HCT116 (cell line): ENCODE results near the gene CD109. TPM values are rescaled to one million over a fixed set of nuclear protein-coding genes. Genes with fewer than 3 reads are reported as not detected.

Experiments used
- ATAC-seq: fragments of 200-7000 bp; cut with Tn5 transposase; 2 replicates; pipeline ENCODE4 v1.9.1; 2020; ENCODE audit warnings: mild to moderate bottlenecking, moderate library complexity
- BruUV-seq: library from RNA; stranded (reverse); fragments of 400-500 nt; replicated peaks from 2 replicates; lab custom pipeline; 2021; lab: Mats Ljungman, UMichigan
- CTCF ChIA-PET: fragments of 300-600 bp; sonication (Branson Sonifier 250); formaldehyde crosslinking; loops from one replicate; lab custom pipeline; 2021; ENCODE audit warnings: antibody characterized with exemption; lab: Charles Lee
- POLR2A ChIA-PET: fragments of 300-600, 350-600 bp; sonication (Branson Sonifier 250); formaldehyde crosslinking; loops from one replicate; lab custom pipeline; 2021; ENCODE audit warnings: antibody characterized with exemption; lab: Charles Lee
- RAD21 ChIA-PET, 2 experiments: fragments of 300-600 bp; sonication (Branson Sonifier 250); formaldehyde crosslinking; loops; one replicate each; lab custom pipeline; 2023; ENCODE audit warnings: low total read pairs in 2 of 2; ENCODE audit not compliant: uncharacterized antibody in 2 of 2, unreplicated experiment in 2 of 2, low non-redundant PET in 1 of 2; lab: Charles Lee
- DNase-seq: peaks from one replicate; pipeline ENCODE4 v3.0.0-alpha.2; 2010; ENCODE audit warnings: low read depth, low spot score
- H2AFZ ChIP-seq: fragments of 200-600 bp; shearing (Covaris generic), sonication (generic); 2 replicates; pipeline ENCODE4 v1.6.1; 2017; ENCODE audit warnings: low read depth, mixed run types, mixed read lengths, antibody characterized with exemption, low read length; ENCODE audit not compliant: poor library complexity, severe bottlenecking
- H3K27ac ChIP-seq: 2 replicates; pipeline ENCODE4 v1.5.1; 2012; ENCODE audit warnings: low read depth, low read length
- H3K27me3 ChIP-seq: fragments of 200-600 bp; sonication (generic); 2 replicates; pipeline ENCODE4 v1.6.1; 2016; ENCODE audit warnings: mixed run types, low read length, mixed read lengths; ENCODE audit not compliant: insufficient read depth
- H3K36me3 ChIP-seq, 2 experiments: fragments of 200-500 bp in 1 of 2; fragments of 200-600 bp in 1 of 2; sonication (Bioruptor generic) in 1 of 2; sonication (generic) in 1 of 2; 2 replicates each; pipeline versions ENCODE4 v1.5.1 to v1.6.1; 2014 to 2016; ENCODE audit warnings: low read length in 2 of 2, inconsistent platforms in 1 of 2, mixed read lengths in 1 of 2, mixed run types in 1 of 2; ENCODE audit not compliant: insufficient read depth in 2 of 2, control insufficient read depth in 1 of 2
- H3K4me1 ChIP-seq, 2 experiments: fragments of 200-600 bp in 1 of 2; sonication (generic) in 1 of 2; 2 replicates each; pipeline versions ENCODE4 v1.5.1 to v1.6.1; 2012 to 2017; ENCODE audit warnings: low read length in 2 of 2, inconsistent platforms in 1 of 2, mild to moderate bottlenecking in 1 of 2, mixed read lengths in 1 of 2, mixed run types in 1 of 2, moderate library complexity in 1 of 2; ENCODE audit not compliant: insufficient read depth in 2 of 2, control insufficient read depth in 1 of 2
- H3K4me2 ChIP-seq: fragments of 200-600 bp; sonication (generic); 2 replicates; pipeline ENCODE4 v1.6.1; 2017; ENCODE audit warnings: mixed run types, low read length, mixed read lengths
- H3K4me3 ChIP-seq, 2 experiments: fragments of 200-600 bp in 1 of 2; sonication (generic) in 1 of 2; replicated peaks in 1 of 2; 2 replicates each; pipeline ENCODE4 v1.5.1; 2011 to 2016; ENCODE audit warnings: low read length in 2 of 2, control low read depth in 1 of 2, low read depth in 1 of 2, mild to moderate bottlenecking in 1 of 2, mixed read lengths in 1 of 2, mixed run types in 1 of 2
- H3K79me2 ChIP-seq: fragments of 200-600 bp; sonication (generic); 2 replicates; pipeline ENCODE4 v1.6.1; 2017; ENCODE audit warnings: mild to moderate bottlenecking, mixed run types, low read length, moderate library complexity, mixed read lengths; ENCODE audit not compliant: insufficient read depth
- H3K9ac ChIP-seq: fragments of 200-600 bp; sonication (generic); 2 replicates; pipeline ENCODE4 v1.6.1; 2016; ENCODE audit warnings: low read length, mixed read lengths
- H3K9me2 ChIP-seq: fragments of 200-600 bp; sonication (generic), shearing (Covaris generic); 2 replicates; pipeline ENCODE4 v1.6.1; 2017; ENCODE audit warnings: mixed run types, mild to moderate bottlenecking, moderate library complexity; ENCODE audit not compliant: insufficient read depth
- H3K9me3 ChIP-seq, 2 experiments: fragments of 200-500 bp in 1 of 2; fragments of 200-600 bp in 1 of 2; sonication (Bioruptor generic) in 1 of 2; sonication (generic) in 1 of 2; 2 replicates each; pipeline ENCODE4 v1.6.1; 2014 to 2017; ENCODE audit warnings: low read length in 2 of 2, mixed read lengths in 2 of 2, inconsistent platforms in 1 of 2, low read depth in 1 of 2, mild to moderate bottlenecking in 1 of 2, mixed run types in 1 of 2, moderate library complexity in 1 of 2; ENCODE audit not compliant: control insufficient read depth in 1 of 2, insufficient read depth in 1 of 2
- H4K20me1 ChIP-seq: fragments of 200-600 bp; sonication (generic), shearing (Covaris generic); 2 replicates; pipeline ENCODE4 v1.6.1; 2017; ENCODE audit warnings: mixed run types, mild to moderate bottlenecking, moderate library complexity; ENCODE audit not compliant: insufficient read depth
- CBX3 ChIP-seq: IDR thresholded peaks from 2 replicates; pipeline ENCODE4 v1.6.1; 2012; ENCODE audit warnings: low read depth
- EGR1 ChIP-seq: IDR thresholded peaks from 2 replicates; pipeline ENCODE4 v1.6.1; 2012; ENCODE audit warnings: low read depth
- ELF1 ChIP-seq: IDR thresholded peaks from 2 replicates; pipeline ENCODE4 v1.6.1; 2012; ENCODE audit warnings: low read depth, borderline replicate concordance
- EZH2 ChIP-seq: fragments of 200-600 bp; sonication (generic); IDR thresholded peaks from 2 replicates; pipeline ENCODE4 v1.6.1; 2017; ENCODE audit warnings: antibody characterized with exemption, mixed run types
- FOSL1 ChIP-seq: IDR thresholded peaks from 2 replicates; pipeline ENCODE4 v1.6.1; 2012; ENCODE audit warnings: low read depth
- JUND ChIP-seq: IDR thresholded peaks from 2 replicates; pipeline ENCODE4 v1.6.1; 2012
- POLR2AphosphoS5 ChIP-seq: IDR thresholded peaks from 2 replicates; pipeline ENCODE4 v1.6.1; 2011; ENCODE audit warnings: mild to moderate bottlenecking, low read depth, low read length, moderate library complexity
- RAD21 ChIP-seq: IDR thresholded peaks from 2 replicates; pipeline ENCODE4 v1.6.1; 2012; ENCODE audit warnings: low read depth, mild to moderate bottlenecking
- REST ChIP-seq: IDR thresholded peaks from 2 replicates; pipeline ENCODE4 v1.6.1; 2012; ENCODE audit warnings: low read depth
- SIN3A ChIP-seq: IDR thresholded peaks from 2 replicates; pipeline ENCODE4 v1.6.1; 2012; ENCODE audit warnings: low read depth
- SP1 ChIP-seq: IDR thresholded peaks from 2 replicates; pipeline ENCODE4 v1.6.1; 2012; ENCODE audit warnings: low read depth
- SRF ChIP-seq: IDR thresholded peaks from 2 replicates; pipeline ENCODE4 v1.6.1; 2012; ENCODE audit warnings: low read depth
- YY1 ChIP-seq: IDR thresholded peaks from 2 replicates; pipeline ENCODE4 v1.6.1; 2011; ENCODE audit warnings: low read length, low read depth, moderate library complexity, mild to moderate bottlenecking; ENCODE audit not compliant: insufficient replicate concordance; ENCODE audit errors: extremely low read depth
- ZBTB33 ChIP-seq: IDR thresholded peaks from 2 replicates; pipeline ENCODE4 v1.6.1; 2011; ENCODE audit warnings: mild to moderate bottlenecking, low read length, moderate library complexity; ENCODE audit not compliant: insufficient replicate concordance; ENCODE audit errors: extremely low read depth
- ZFX ChIP-seq: fragments of 450-650 bp; IDR thresholded peaks from 2 replicates; pipeline ENCODE4 v1.6.1; 2017
- ZNF274 ChIP-seq: fragments of 200-500 bp; sonication (Bioruptor generic); IDR thresholded peaks from 2 replicates; pipeline ENCODE4 v1.6.1; 2014; ENCODE audit warnings: mild to moderate bottlenecking, low read depth, low read length, inconsistent platforms
- intact Hi-C: fragments of 100-400 bp; cut with micrococcal nuclease; formaldehyde crosslinking; loops from 2 replicates; pipeline ENCODE4 v1.10.0; 2022
- total RNA-seq: library from RNA; stranded (reverse); gene quantifications from one replicate; pipeline ENCODE4 v1.2.1, GENCODE V29; 2021; ENCODE audit not compliant: unreplicated experiment
- TF ChIP-seq, protein P1 (sequence below), 3 experiments: fragments of 200-600 bp in 1 of 3; sonication (generic) in 1 of 3; IDR thresholded peaks in 2 of 3; conservative IDR thresholded peaks in 1 of 3; 2 replicates each; pipeline ENCODE4 v1.5.1; 2012 to 2017; ENCODE audit warnings: low read depth in 2 of 3, low read length in 2 of 3, antibody characterized with exemption in 1 of 3, borderline replicate concordance in 1 of 3, control low read depth in 1 of 3, mild to moderate bottlenecking in 1 of 3, mixed read lengths in 1 of 3, mixed run types in 1 of 3, moderate library complexity in 1 of 3; ENCODE audit not compliant: insufficient read depth in 1 of 3
- TF ChIP-seq, protein P2 (sequence below): IDR thresholded peaks from 2 replicates; pipeline ENCODE4 v1.6.1; 2012
- TF ChIP-seq, protein P3 (sequence below): IDR thresholded peaks from 2 replicates; pipeline ENCODE4 v1.6.1; 2012

The CD109 gene
- total RNA-seq, 1 experiment from 2014 or later: 42.1 TPM

- TF ChIP-seq YY1 (no peak), RAD21 (no peak), ZNF274 (no peak), JUND (no peak), EGR1 (no peak), CBX3 (no peak), POLR2AphosphoS5 (no peak), FOSL1 (no peak), REST (no peak), ZFX (no peak), ZBTB33 (no peak), EZH2 (no peak), SIN3A (no peak), ELF1 (no peak), SP1 (no peak), SRF (no peak)
- TF ChIP-seq, protein P1, sequence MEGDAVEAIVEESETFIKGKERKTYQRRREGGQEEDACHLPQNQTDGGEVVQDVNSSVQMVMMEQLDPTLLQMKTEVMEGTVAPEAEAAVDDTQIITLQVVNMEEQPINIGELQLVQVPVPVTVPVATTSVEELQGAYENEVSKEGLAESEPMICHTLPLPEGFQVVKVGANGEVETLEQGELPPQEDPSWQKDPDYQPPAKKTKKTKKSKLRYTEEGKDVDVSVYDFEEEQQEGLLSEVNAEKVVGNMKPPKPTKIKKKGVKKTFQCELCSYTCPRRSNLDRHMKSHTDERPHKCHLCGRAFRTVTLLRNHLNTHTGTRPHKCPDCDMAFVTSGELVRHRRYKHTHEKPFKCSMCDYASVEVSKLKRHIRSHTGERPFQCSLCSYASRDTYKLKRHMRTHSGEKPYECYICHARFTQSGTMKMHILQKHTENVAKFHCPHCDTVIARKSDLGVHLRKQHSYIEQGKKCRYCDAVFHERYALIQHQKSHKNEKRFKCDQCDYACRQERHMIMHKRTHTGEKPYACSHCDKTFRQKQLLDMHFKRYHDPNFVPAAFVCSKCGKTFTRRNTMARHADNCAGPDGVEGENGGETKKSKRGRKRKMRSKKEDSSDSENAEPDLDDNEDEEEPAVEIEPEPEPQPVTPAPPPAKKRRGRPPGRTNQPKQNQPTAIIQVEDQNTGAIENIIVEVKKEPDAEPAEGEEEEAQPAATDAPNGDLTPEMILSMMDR (IDR thresholded peaks at IDR 0.05 in 2 of 3, conservative IDR thresholded peaks at IDR 0.05 in 1 of 3; ENCODE audit: borderline replicate concordance in 1 of 3, insufficient read depth in 1 of 3, low read depth in 2 of 3, low read length in 2 of 3): no peak
- TF ChIP-seq, protein P2, sequence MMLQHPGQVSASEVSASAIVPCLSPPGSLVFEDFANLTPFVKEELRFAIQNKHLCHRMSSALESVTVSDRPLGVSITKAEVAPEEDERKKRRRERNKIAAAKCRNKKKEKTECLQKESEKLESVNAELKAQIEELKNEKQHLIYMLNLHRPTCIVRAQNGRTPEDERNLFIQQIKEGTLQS: no peak
- TF ChIP-seq, protein P3, sequence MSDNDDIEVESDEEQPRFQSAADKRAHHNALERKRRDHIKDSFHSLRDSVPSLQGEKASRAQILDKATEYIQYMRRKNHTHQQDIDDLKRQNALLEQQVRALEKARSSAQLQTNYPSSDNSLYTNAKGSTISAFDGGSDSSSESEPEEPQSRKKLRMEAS: no peak
- Histone ChIP-seq H3K27me3 (no peaks in the 10 kb centered on the region), H2AFZ (no peak overlapping the region), H3K79me2 (no peaks in the 10 kb centered on the region), H3K4me3 (no peak overlapping the region), H3K27ac (no peak overlapping the region), H3K9me3 (no peaks in the 10 kb centered on the region), H3K36me3 (peaks cover 0 to 4% of the 10 kb centered on the region in 2 experiments; a peak in 1 of 4 replicates), H3K9me2 (no peaks in the 10 kb centered on the region), H3K4me2 (no peak overlapping the region), H3K9ac (no peak overlapping the region), H3K4me1 (no peaks in the 10 kb centered on the region), H4K20me1 (no peaks in the 10 kb centered on the region)
- no TSS peak for BruUV-seq
- intact Hi-C loops: no loop called here
- POLR2A ChIA-PET: no interaction called here
- ATAC-seq (no peak), DNase-seq (no peak)
- CTCF ChIA-PET: no interaction called here
- RAD21 ChIA-PET: no interaction called here
These were observed 35.3 kb downstream of the CD109 start for GRCh38 chr6:73731285-73731684.
